Fibroblast of pulmonary artery (primary cell): ENCODE measurements around the gene SALL1.

ENCODE experiments used
- DNase-seq: peaks from one replicate; pipeline ENCODE4 v3.0.0-alpha.2; 2010; ENCODE audit warnings: low read depth
- H3K4me3 ChIP-seq: replicated peaks from 2 replicates; pipeline ENCODE4 v1.5.1; 2011; ENCODE audit warnings: low read depth, mild to moderate bottlenecking, control low read depth, low read length, moderate library complexity
- TF ChIP-seq, protein P1 (sequence below): IDR thresholded peaks from 2 replicates; pipeline ENCODE4 v1.5.1; 2011; ENCODE audit warnings: mild to moderate bottlenecking, control low read depth, low read length, inconsistent platforms; ENCODE audit errors: missing control alignments

Gene SALL1

DNA sequence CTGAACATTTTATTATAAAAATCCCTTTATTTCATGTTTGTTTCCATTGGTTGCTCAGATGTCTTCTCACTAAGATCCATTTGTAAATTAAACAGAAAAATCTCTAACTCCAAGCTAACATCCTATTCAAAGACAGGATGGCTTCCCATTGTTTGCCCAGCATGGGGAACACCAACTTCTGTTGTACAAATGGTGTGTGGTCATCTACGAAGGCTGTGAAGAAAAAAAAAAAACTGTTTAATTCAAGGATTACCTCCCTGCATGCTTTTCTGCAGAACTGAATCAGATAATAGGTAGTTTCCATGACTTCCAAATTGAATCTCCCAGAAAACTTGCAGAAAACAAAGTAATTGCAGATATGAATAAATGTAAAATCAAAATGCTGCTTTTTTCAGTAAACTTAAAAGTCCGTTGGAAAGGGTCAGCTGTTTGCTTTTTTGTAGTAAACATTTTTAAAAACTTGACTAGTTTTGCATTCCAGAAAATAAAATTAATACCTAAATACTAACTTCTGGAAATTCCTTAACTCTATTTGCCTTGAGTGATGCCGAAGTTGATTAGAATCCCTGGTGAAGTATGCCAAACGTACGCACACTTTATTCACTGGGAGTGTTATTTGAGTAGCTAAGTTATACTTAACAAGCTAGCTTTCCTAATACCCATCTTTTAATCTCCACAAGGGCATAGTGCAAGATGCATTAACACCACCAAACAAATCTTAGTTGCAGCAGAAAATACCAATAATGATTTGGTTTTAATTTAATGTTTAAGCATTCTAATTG, 7.7 kb downstream of the SALL1 start:
- no peak for DNase-seq
- TF ChIP-seq, protein P1, sequence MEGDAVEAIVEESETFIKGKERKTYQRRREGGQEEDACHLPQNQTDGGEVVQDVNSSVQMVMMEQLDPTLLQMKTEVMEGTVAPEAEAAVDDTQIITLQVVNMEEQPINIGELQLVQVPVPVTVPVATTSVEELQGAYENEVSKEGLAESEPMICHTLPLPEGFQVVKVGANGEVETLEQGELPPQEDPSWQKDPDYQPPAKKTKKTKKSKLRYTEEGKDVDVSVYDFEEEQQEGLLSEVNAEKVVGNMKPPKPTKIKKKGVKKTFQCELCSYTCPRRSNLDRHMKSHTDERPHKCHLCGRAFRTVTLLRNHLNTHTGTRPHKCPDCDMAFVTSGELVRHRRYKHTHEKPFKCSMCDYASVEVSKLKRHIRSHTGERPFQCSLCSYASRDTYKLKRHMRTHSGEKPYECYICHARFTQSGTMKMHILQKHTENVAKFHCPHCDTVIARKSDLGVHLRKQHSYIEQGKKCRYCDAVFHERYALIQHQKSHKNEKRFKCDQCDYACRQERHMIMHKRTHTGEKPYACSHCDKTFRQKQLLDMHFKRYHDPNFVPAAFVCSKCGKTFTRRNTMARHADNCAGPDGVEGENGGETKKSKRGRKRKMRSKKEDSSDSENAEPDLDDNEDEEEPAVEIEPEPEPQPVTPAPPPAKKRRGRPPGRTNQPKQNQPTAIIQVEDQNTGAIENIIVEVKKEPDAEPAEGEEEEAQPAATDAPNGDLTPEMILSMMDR, result no peak
- H3K4me3 ChIP-seq, result no peak overlapping the region

DNA sequence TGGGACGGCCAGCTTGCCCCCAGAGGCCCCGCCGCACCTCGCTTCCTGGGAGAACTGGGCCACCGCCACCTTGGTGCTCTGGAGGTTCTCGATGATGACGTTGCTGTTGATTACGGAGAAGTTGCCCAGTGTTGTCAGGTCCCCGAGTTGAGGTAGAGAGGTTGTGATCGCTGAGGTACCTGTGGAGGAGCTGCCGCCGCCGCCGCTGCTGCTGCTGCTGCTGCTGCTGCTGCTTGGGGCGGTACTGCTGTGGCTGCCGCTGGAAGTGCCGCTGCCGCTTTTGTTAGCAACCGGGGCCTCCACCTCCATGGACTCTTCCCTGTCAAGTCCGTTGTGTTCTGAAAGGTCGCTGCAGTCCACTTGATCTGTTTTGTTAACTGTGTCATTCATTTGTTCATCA, 9.5 kb downstream of the SALL1 start:
- no peak overlapping the region for H3K4me3 ChIP-seq
- DNase-seq, result no peak
- TF ChIP-seq, protein P1, result no peak

DNA sequence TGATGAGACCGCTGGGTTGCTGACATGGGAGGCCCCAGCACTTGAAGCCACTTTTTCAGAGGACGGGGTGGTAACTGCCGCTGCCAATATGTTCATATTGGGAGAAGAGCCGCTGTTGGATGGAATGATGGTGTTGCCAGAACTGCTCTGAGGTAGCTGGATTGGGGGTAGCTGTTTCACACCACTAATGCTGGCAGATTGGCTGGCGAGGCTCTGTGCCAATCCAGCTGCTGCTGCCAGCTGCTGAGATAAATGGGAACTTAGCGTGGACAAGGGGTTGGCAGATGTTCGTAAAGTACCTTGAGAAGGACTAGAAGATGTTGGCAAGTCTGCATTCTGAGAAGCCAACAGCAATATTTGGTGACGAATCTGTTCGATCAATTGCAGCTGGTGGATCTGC, 10.0 kb downstream of the SALL1 start:
- TF ChIP-seq, protein P1, result no peak
- DNase-seq, result no peak
- H3K4me3 ChIP-seq, result no peak overlapping the region

DNA sequence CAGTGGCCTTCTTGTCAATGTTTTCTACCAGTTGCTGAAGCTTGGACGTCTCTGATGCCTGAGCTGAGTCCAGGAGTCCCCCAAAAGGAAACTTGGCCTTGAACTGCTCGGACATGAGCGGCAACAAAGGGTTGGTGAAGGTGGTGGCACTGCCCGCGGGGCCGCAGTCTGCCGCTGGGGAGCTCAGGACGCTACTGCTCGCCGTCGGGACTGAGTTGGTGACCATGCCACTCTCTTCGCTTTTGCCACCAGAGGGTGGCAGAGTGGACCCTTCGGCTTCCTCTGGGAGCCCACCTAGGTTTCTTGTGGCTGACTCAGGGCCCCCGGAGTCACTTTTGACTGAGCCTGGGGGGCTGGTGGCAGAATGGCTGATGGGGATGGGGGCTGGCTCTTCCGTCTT, 11.0 kb downstream of the SALL1 start:
- no peak for DNase-seq
- TF ChIP-seq, protein P1, result no peak
- H3K4me3 ChIP-seq, result no peak overlapping the region

DNA sequence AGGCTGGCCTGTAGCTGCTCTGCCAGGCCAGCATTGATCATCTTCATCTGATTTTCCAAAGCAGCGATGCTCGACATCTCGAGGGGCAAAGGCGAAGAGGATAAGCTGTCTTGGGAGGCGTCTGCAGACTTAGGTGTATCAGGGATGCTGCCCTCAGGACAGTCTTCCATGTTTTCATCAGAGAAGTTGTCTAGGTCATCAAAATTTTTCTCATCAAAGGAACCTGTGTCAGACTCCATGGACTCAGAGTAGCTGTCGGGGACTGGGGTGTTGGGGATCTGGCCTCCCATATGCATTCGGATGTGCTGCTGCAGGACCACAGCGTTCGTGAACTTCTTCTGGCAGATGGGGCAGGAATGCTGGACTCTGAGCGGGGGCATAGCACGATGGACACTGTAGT, 11.5 kb downstream of the SALL1 start:
- H3K4me3 ChIP-seq, result no peak overlapping the region
- no peak for DNase-seq
- TF ChIP-seq, protein P1, result no peak

DNA sequence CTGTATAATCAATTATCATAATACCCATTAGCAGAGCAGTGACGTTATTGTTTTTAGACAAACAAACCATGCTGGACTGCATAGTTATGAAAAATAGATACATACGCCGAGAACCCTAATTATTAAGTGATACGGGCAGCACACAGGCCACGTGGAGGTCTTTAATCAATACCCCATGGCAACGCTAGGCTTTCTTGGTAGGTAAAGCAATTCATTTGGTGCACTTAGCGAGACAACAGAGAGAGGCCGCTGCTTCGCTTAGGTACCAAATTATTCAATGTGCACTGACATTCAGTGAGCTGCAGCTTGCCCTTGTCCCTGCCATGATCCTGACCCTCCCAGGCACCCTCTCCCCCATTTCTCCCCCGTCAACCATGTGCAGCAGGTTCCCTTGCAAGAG, 12.9 kb downstream of the SALL1 start:
- TF ChIP-seq, protein P1, result no peak
- no peak for DNase-seq
- H3K4me3 ChIP-seq, result no peak overlapping the region

DNA sequence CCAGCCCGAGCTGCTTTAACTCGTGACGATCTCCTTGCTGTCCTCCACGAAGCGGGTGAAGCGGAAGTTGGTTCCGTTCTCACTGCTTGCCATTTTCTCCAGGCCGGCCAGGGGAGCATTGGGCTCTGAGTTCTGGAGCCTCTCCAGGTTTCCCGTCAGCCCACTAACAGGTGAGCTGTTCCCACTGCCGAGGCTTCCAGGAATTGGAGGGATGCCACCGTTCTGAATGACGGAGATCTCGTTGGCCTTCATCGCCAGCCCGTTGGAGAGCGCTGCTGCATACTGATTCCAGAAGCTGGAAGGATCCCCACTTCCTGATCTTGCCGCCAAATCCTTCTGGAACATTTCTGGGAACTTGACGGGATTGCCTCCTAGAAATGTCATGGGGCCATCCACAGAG, 14.0 kb downstream of the SALL1 start:
- DNase-seq, result no peak
- no peak overlapping the region for H3K4me3 ChIP-seq
- TF ChIP-seq, protein P1, result no peak
